ENCODE measurements around the gene SPINK4. TPM values are rescaled to one million over a fixed set of nuclear protein-coding genes. Genes with fewer than 3 reads are reported as not detected.

Gene SPINK4
- total RNA-seq, 1 experiment from 2014 or later, result not detected

DNA sequence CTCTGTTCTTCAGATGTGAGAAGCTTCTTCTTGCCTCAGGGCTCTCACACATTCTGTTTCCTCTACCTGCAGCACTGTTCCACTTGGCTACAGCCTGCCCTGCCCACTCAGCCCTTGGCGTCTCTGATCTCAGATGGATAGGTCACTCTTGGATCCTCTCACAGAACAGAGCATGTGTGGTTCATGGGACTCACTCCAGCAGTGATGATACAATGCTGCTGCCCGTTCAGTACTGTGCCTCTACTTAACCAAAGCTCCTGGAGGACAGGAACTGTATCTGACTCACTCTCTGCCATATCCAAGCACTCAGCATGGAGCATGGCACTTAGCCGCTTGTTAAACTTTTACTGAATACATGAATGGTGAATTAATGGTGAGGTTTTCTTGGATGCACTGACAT, 3.4 kb upstream of the SPINK4 start:
- ChIA-PET CTCF (interaction anchor here (1.2 to 2.1 kb wide), 2 partner anchors 10 to 129 kb away, joined by 3 to 9 read pairs; no protein-coding TSS in a partner anchor), POLR2A (no interaction called here)
- H3K4me3 Mint-ChIP-seq, result no peak overlapping the region
- no peak for ATAC-seq
- H3K27ac Mint-ChIP-seq, result no peak overlapping the region
- no peak for DNase-seq (ENCODE audit: low spot score)
- H3K4me1 Mint-ChIP-seq, result no peaks in the 10 kb centered on the region
- no peaks in the 10 kb centered on the region for H3K9me3 Mint-ChIP-seq
- no peak for TF ChIP-seq ETV6 (CRISPR knock-in tag; IDR thresholded peaks at IDR 0.05)
- TF ChIP-seq SMAD4 (CRISPR knock-in tag; IDR thresholded peaks at IDR 0.05), result no peak
- TF ChIP-seq, protein P1, sequence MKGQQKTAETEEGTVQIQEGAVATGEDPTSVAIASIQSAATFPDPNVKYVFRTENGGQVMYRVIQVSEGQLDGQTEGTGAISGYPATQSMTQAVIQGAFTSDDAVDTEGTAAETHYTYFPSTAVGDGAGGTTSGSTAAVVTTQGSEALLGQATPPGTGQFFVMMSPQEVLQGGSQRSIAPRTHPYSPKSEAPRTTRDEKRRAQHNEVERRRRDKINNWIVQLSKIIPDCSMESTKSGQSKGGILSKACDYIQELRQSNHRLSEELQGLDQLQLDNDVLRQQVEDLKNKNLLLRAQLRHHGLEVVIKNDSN (CRISPR knock-in tag; IDR thresholded peaks at IDR 0.05), result no peak
- TF ChIP-seq FOXJ3 (CRISPR knock-in tag; IDR thresholded peaks at IDR 0.05; ENCODE audit: borderline replicate concordance), result no peak
- TF ChIP-seq, protein P2, sequence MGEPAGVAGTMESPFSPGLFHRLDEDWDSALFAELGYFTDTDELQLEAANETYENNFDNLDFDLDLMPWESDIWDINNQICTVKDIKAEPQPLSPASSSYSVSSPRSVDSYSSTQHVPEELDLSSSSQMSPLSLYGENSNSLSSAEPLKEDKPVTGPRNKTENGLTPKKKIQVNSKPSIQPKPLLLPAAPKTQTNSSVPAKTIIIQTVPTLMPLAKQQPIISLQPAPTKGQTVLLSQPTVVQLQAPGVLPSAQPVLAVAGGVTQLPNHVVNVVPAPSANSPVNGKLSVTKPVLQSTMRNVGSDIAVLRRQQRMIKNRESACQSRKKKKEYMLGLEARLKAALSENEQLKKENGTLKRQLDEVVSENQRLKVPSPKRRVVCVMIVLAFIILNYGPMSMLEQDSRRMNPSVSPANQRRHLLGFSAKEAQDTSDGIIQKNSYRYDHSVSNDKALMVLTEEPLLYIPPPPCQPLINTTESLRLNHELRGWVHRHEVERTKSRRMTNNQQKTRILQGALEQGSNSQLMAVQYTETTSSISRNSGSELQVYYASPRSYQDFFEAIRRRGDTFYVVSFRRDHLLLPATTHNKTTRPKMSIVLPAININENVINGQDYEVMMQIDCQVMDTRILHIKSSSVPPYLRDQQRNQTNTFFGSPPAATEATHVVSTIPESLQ (CRISPR knock-in tag; IDR thresholded peaks at IDR 0.05), result no peak
- TF ChIP-seq, protein P3, sequence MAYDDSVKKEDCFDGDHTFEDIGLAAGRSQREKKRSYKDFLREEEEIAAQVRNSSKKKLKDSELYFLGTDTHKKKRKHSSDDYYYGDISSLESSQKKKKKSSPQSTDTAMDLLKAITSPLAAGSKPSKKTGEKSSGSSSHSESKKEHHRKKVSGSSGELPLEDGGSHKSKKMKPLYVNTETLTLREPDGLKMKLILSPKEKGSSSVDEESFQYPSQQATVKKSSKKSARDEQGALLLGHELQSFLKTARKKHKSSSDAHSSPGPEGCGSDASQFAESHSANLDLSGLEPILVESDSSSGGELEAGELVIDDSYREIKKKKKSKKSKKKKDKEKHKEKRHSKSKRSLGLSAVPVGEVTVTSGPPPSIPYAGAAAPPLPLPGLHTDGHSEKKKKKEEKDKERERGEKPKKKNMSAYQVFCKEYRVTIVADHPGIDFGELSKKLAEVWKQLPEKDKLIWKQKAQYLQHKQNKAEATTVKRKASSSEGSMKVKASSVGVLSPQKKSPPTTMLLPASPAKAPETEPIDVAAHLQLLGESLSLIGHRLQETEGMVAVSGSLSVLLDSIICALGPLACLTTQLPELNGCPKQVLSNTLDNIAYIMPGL (CRISPR knock-in tag; IDR thresholded peaks at IDR 0.05), result no peak
- no peak for TF ChIP-seq TP53 (CRISPR knock-in tag; IDR thresholded peaks at IDR 0.05)
- TF ChIP-seq NFE2L1 (CRISPR knock-in tag; IDR thresholded peaks at IDR 0.05), result no peak
- TF ChIP-seq, protein P4, sequence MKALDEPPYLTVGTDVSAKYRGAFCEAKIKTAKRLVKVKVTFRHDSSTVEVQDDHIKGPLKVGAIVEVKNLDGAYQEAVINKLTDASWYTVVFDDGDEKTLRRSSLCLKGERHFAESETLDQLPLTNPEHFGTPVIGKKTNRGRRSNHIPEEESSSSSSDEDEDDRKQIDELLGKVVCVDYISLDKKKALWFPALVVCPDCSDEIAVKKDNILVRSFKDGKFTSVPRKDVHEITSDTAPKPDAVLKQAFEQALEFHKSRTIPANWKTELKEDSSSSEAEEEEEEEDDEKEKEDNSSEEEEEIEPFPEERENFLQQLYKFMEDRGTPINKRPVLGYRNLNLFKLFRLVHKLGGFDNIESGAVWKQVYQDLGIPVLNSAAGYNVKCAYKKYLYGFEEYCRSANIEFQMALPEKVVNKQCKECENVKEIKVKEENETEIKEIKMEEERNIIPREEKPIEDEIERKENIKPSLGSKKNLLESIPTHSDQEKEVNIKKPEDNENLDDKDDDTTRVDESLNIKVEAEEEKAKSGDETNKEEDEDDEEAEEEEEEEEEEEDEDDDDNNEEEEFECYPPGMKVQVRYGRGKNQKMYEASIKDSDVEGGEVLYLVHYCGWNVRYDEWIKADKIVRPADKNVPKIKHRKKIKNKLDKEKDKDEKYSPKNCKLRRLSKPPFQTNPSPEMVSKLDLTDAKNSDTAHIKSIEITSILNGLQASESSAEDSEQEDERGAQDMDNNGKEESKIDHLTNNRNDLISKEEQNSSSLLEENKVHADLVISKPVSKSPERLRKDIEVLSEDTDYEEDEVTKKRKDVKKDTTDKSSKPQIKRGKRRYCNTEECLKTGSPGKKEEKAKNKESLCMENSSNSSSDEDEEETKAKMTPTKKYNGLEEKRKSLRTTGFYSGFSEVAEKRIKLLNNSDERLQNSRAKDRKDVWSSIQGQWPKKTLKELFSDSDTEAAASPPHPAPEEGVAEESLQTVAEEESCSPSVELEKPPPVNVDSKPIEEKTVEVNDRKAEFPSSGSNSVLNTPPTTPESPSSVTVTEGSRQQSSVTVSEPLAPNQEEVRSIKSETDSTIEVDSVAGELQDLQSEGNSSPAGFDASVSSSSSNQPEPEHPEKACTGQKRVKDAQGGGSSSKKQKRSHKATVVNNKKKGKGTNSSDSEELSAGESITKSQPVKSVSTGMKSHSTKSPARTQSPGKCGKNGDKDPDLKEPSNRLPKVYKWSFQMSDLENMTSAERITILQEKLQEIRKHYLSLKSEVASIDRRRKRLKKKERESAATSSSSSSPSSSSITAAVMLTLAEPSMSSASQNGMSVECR (CRISPR knock-in tag; IDR thresholded peaks at IDR 0.05; ENCODE audit: borderline replicate concordance), result no peak
- TF ChIP-seq CREM (CRISPR knock-in tag; IDR thresholded peaks at IDR 0.05), result no peak
- no peak for TF ChIP-seq NR2C2 (CRISPR knock-in tag; IDR thresholded peaks at IDR 0.05)
- TF ChIP-seq, protein P5, sequence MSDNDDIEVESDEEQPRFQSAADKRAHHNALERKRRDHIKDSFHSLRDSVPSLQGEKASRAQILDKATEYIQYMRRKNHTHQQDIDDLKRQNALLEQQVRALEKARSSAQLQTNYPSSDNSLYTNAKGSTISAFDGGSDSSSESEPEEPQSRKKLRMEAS (CRISPR knock-in tag; IDR thresholded peaks at IDR 0.05), result no peak
- no peak for TF ChIP-seq HMGA2 (CRISPR knock-in tag; IDR thresholded peaks at IDR 0.05)
- TF ChIP-seq ATF1 (CRISPR knock-in tag; IDR thresholded peaks at IDR 0.05), result no peak
- no peak for TF ChIP-seq ESRRA (CRISPR knock-in tag; IDR thresholded peaks at IDR 0.05; ENCODE audit: borderline replicate concordance)
- peaks cover 24% of the 10 kb centered on the region for H3K27me3 Mint-ChIP-seq (ENCODE audit: low read depth)
- no peaks in the 10 kb centered on the region for H3K36me3 Mint-ChIP-seq

DNA sequence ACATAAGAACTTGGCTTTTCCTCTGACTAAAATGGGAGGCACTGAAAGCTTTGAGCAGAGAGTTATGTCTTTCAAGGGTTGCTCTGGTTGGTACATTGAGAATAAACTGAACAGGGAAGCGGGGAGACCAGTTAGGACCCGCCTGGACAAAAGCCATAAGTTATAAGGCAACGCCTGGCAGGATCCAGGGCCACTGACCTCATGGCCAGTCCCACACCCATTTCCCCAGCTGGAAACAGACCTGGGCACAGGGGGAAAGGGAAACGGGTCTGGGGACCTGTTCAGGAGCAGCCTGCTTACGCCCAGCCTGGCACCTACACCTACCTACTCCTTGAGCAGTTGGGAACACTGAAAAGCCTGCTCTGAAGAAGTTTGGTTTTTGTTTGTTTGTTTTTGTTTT, 1.3 kb downstream of the SPINK4 start:
- Mint-ChIP-seq H3K36me3 (no peaks in the 10 kb centered on the region), H3K4me3 (no peak overlapping the region), H3K27me3 (ENCODE audit: low read depth) (peaks cover 5% of the 10 kb centered on the region), H3K9me3 (no peaks in the 10 kb centered on the region), H3K4me1 (no peaks in the 10 kb centered on the region), H3K27ac (no peak overlapping the region)
- DNase-seq (ENCODE audit: low spot score) (no peak), ATAC-seq (no peak)
- TF ChIP-seq NFYB (CRISPR knock-in tag; conservative IDR thresholded peaks at IDR 0.05; ENCODE audit: low read depth), result no peak
- TF ChIP-seq, protein P6, sequence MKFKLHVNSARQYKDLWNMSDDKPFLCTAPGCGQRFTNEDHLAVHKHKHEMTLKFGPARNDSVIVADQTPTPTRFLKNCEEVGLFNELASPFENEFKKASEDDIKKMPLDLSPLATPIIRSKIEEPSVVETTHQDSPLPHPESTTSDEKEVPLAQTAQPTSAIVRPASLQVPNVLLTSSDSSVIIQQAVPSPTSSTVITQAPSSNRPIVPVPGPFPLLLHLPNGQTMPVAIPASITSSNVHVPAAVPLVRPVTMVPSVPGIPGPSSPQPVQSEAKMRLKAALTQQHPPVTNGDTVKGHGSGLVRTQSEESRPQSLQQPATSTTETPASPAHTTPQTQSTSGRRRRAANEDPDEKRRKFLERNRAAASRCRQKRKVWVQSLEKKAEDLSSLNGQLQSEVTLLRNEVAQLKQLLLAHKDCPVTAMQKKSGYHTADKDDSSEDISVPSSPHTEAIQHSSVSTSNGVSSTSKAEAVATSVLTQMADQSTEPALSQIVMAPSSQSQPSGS (CRISPR knock-in tag; IDR thresholded peaks at IDR 0.05; ENCODE audit: borderline replicate concordance, low read depth), result no peak
- TF ChIP-seq, protein P7, sequence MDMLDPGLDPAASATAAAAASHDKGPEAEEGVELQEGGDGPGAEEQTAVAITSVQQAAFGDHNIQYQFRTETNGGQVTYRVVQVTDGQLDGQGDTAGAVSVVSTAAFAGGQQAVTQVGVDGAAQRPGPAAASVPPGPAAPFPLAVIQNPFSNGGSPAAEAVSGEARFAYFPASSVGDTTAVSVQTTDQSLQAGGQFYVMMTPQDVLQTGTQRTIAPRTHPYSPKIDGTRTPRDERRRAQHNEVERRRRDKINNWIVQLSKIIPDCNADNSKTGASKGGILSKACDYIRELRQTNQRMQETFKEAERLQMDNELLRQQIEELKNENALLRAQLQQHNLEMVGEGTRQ (CRISPR knock-in tag; IDR thresholded peaks at IDR 0.05), result no peak
- TF ChIP-seq, protein P1 (CRISPR knock-in tag; IDR thresholded peaks at IDR 0.05), result no peak
- no peak for TF ChIP-seq ZNF219 (CRISPR knock-in tag; IDR thresholded peaks at IDR 0.05; ENCODE audit: borderline replicate concordance)
- ChIA-PET CTCF (interaction anchor here (3.3 kb wide), 1 partner anchor 15 kb away, joined by 12 read pairs; no protein-coding TSS in a partner anchor), POLR2A (no interaction called here)
